Measurements from ENCODE around the gene SH3PXD2A. TPM values are rescaled to one million over a fixed set of nuclear protein-coding genes. Genes with fewer than 3 reads are reported as not detected.

Gene SH3PXD2A
- total and polyA plus RNA-seq, 2 experiments from 2014 or later = 1.8 to 5.0 TPM

- H3K27me3 ChIP-seq (ENCODE audit: insufficient read depth) = no peaks in the 10 kb centered on the region
- no peaks in the 10 kb centered on the region for H3K9me2 ChIP-seq (ENCODE audit: insufficient read depth)
- no peak for ATAC-seq
- Mint-ChIP-seq H3K27ac (no peak overlapping the region), H3K4me3 (no peak overlapping the region), H3K9me3 (no peaks in the 10 kb centered on the region), H3K36me3 (ENCODE audit: low read depth) (no peaks in the 10 kb centered on the region), H3K4me1 (peaks cover 45% of the 10 kb centered on the region), H3K27me3 (ENCODE audit: insufficient read depth, low read depth, poor library complexity) (peaks cover 5% of the 10 kb centered on the region)
- peaks cover 8% of the 10 kb centered on the region; the same call in 1 of the 2 replicates for H3K4me1 ChIP-seq (ENCODE audit: insufficient read depth)
- no peaks in the 10 kb centered on the region for H3K79me2 ChIP-seq (replicated peaks; ENCODE audit: insufficient read depth)
- no peaks in the 10 kb centered on the region for H3F3A ChIP-seq (replicated peaks; ENCODE audit: low read depth)
- no peak for TF ChIP-seq CREB1 (CRISPR knock-in tag; IDR thresholded peaks at IDR 0.05; ENCODE audit: low read depth)
- no peak for TF ChIP-seq EZH2phosphoT487 (IDR thresholded peaks at IDR 0.05; ENCODE audit: unreplicated experiment)
- TF ChIP-seq EZH2 (IDR thresholded peaks at IDR 0.05; ENCODE audit: low read depth, unreplicated experiment) = no peak
- TF ChIP-seq POLR2AphosphoS5 (IDR thresholded peaks at IDR 0.05; ENCODE audit: low read depth) = no peak
- TF ChIP-seq REST (IDR thresholded peaks at IDR 0.05; ENCODE audit: unreplicated experiment) = no peak
- TF ChIP-seq ZNF462 (CRISPR knock-in tag; IDR thresholded peaks at IDR 0.05) = no peak
- TF ChIP-seq JUNB (IDR thresholded peaks at IDR 0.05; ENCODE audit: unreplicated experiment) = no peak
- no peak for TF ChIP-seq CTCF (conservative IDR thresholded peaks at IDR 0.05; ENCODE audit: low read depth in 2 of 2)
- no peak for TF ChIP-seq ZNF114 (CRISPR knock-in tag; IDR thresholded peaks at IDR 0.05)
- no peaks in the 10 kb centered on the region for H4K20me1 ChIP-seq (replicated peaks; ENCODE audit: insufficient read depth)
- H3K27ac ChIP-seq (ENCODE audit: low read depth) = no peak overlapping the region
- no peak overlapping the region for H3K4me3 ChIP-seq
- no peak for DNase-seq (ENCODE audit: low spot score)
- H3K4me2 ChIP-seq = no peak overlapping the region
- no peaks in the 10 kb centered on the region for H3K36me3 ChIP-seq (ENCODE audit: insufficient read depth)
- H2AFZ ChIP-seq = no peak overlapping the region
Measured at GRCh38 chr10:103736044-103736443, 119.3 kb downstream of the SH3PXD2A start.
